GM12873 (cell line): ENCODE measurements around the gene MELK.

Experiments used
- CTCF ChIP-seq: IDR thresholded peaks from 2 replicates; pipeline ENCODE4 v1.5.1; 2012; ENCODE audit warnings: low read depth, mild to moderate bottlenecking, moderate library complexity, low read length, control low read depth; ENCODE audit not compliant: insufficient read depth; ENCODE audit errors: missing control alignments

The MELK gene

GRCh38 chr9:36625006-36625615, 52.4 kb downstream of the MELK start:
- no peak for TF ChIP-seq CTCF

GRCh38 chr9:36632892-36633291, 60.2 kb downstream of the MELK start:
- peak; percentile 53 for TF ChIP-seq CTCF

- peak; percentile 42 for TF ChIP-seq CTCF
These were observed 65.0 kb downstream of the MELK start for GRCh38 chr9:36637491-36638270.

GRCh38 chr9:36640771-36641381, 68.2 kb downstream of the MELK start:
- TF ChIP-seq CTCF, result no peak

- no peak for TF ChIP-seq CTCF
These were observed 70.1 kb downstream of the MELK start for GRCh38 chr9:36642817-36643216.

GRCh38 chr9:36656842-36657241, 84.1 kb downstream of the MELK start:
- no peak for TF ChIP-seq CTCF

- TF ChIP-seq CTCF, result no peak
These were observed 86.8 kb downstream of the MELK start for GRCh38 chr9:36659500-36659899.
